ENCODE data around the gene DUSP8. TPM values are rescaled to one million over a fixed set of nuclear protein-coding genes. Genes with fewer than 3 reads are reported as not detected.
A peak's percentile ranks its signal among the peaks of the same experiment; 100 is the strongest.

The DUSP8 gene
- total and polyA plus RNA-seq, 2 donors (not counting 1 experiment from before 2014, with no cell fraction given) = 4.3 to 7.2 TPM

DNA sequence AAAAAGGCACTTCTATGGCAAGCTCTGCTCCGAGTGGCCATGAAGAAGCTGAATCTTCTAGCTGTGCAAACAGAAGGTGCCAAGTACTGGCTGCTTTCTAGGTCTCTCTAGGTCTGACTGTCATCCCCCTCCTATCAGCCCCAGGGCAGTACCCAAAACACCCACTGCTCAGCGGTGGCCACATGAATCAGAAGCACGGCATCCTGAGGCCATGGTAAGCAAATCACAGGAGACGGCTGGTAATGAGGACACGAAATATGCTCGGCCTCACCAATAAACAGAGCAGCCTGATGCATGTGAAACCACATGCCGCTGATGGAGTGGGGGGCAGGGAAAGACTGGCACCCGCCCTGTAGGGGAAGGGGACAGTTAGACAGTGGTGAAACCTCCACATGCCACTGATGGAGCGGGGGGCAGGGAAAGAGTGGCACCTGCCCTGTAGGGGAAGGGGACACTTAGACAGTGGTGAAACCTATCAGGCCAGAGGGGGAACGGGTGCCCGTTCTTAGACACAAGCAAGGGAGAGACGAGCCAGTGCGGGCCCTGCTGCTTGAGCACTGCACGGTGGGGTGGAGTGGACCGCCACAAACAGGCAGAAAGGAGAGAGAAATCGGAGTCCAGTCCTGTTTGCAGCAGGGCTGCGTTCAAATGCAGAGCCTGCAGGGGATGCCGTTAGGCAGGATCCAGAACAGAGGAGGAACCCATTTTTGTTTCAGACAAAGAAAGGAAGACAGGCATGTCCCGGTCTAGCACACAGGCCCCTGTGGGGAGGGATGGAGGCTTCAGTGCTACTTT is 55.6 kb downstream of the DUSP8 start:
- Mint-ChIP-seq H3K27ac (no peak overlapping the region), H3K27me3 (no peaks in the 10 kb centered on the region), H3K4me1 (peaks cover 61% of the 10 kb centered on the region), H3K9me3 (ENCODE audit: insufficient read depth) (no peaks in the 10 kb centered on the region), H3K4me3 (no peak overlapping the region)
- peaks cover 14 to 28% of the 10 kb centered on the region in 2 donors for H3K4me1 ChIP-seq (ENCODE audit: control insufficient read depth in 2 of 2, insufficient read depth in 2 of 2, low read length in 2 of 2)
- WGBS (ENCODE audit: insufficient coverage) = 91% methylated on average over 18 of the region's 19 CpGs
- H3K27me3 ChIP-seq (replicated peaks in 1 of 4; ENCODE audit: control extremely low read depth in 1 of 4, control insufficient read depth in 3 of 4, insufficient read depth in 4 of 4, low read length in 3 of 4) = no peaks in the 10 kb centered on the region
- no peak for TF ChIP-seq EZH2 (IDR thresholded peaks at IDR 0.05; ENCODE audit: borderline replicate concordance, insufficient read depth, low read depth, low read length, poor library complexity, severe bottlenecking)
- TF ChIP-seq, protein P1, sequence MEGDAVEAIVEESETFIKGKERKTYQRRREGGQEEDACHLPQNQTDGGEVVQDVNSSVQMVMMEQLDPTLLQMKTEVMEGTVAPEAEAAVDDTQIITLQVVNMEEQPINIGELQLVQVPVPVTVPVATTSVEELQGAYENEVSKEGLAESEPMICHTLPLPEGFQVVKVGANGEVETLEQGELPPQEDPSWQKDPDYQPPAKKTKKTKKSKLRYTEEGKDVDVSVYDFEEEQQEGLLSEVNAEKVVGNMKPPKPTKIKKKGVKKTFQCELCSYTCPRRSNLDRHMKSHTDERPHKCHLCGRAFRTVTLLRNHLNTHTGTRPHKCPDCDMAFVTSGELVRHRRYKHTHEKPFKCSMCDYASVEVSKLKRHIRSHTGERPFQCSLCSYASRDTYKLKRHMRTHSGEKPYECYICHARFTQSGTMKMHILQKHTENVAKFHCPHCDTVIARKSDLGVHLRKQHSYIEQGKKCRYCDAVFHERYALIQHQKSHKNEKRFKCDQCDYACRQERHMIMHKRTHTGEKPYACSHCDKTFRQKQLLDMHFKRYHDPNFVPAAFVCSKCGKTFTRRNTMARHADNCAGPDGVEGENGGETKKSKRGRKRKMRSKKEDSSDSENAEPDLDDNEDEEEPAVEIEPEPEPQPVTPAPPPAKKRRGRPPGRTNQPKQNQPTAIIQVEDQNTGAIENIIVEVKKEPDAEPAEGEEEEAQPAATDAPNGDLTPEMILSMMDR (IDR thresholded peaks at IDR 0.05) = no peak
- H4K20me1 ChIP-seq (ENCODE audit: control insufficient read depth, insufficient read depth, low read length, poor library complexity, severe bottlenecking) = peaks cover 96% of the 10 kb centered on the region
- H3K4me3 ChIP-seq (ENCODE audit: control extremely low read depth in 1 of 5, extremely low read depth in 1 of 5, insufficient read depth in 1 of 5, low read depth in 2 of 5, low read length in 4 of 5) = no peak overlapping the region
- intact Hi-C loops (cut with micrococcal nuclease) = loop anchor here (10.0 kb wide), 1 partner anchor 222 kb away; no protein-coding TSS in a partner anchor
- no peaks in the 10 kb centered on the region for H3K9me3 ChIP-seq (ENCODE audit: control extremely low read depth in 1 of 3, control insufficient read depth in 2 of 3, insufficient read depth in 1 of 3, low read length in 2 of 3)
- no peak overlapping the region for H3K9ac ChIP-seq (ENCODE audit: low read length)
- H3K36me3 ChIP-seq (replicated peaks in 1 of 2; ENCODE audit: control extremely low read depth in 1 of 2, control insufficient read depth in 1 of 2, extremely low read depth in 1 of 2, insufficient read depth in 2 of 2, low read length in 1 of 2) = peaks cover 0 to 4% of the 10 kb centered on the region in 2 experiments
- CTCF ChIA-PET = interaction anchor here (1.1 to 2.9 kb wide), 5 partner anchors 18 to 314 kb away, joined by 6 to 17 read pairs (median 9); no protein-coding TSS in a partner anchor
- H3K4me2 ChIP-seq (replicated peaks; ENCODE audit: low read depth, low read length, poor library complexity, severe bottlenecking) = peak overlapping the region; percentile 54
- ATAC-seq (ENCODE audit: low read depth) (no peak), DNase-seq (no peak)
- no peak overlapping the region for H3K27ac ChIP-seq (ENCODE audit: low read length in 2 of 2)
- POLR2A ChIA-PET = no interaction called here
- no peak overlapping the region for H2AFZ ChIP-seq (ENCODE audit: insufficient read depth, low read depth, low read length, poor library complexity, severe bottlenecking)
- peaks cover 96% of the 10 kb centered on the region for H3K79me2 ChIP-seq (ENCODE audit: control insufficient read depth, insufficient read depth, low read length)

All from B cell (primary cell).